Stimulated activated CD4-positive, alpha-beta T cell treated with anti-CD3 and anti-CD28 coated beads, TNF-alpha, amount 100 ng/mL, for 4 hours (primary cell): ENCODE data around the gene COL4A2.

Experiments used
- DNase-seq, 3 experiments: peaks; one replicate each; pipeline ENCODE4 v3.0.0-alpha.2; 2020; ENCODE audit warnings: low read depth in 3 of 3

Gene COL4A2

GRCh38 chr13:110557610-110558305 is 250.7 kb downstream of the COL4A2 start:
- no peak for DNase-seq

- DNase-seq: no peak
These were observed 252.4 kb downstream of the COL4A2 start for GRCh38 chr13:110559429-110559943.

GRCh38 chr13:110559986-110560385 is 252.9 kb downstream of the COL4A2 start:
- no peak for DNase-seq

- no peak for DNase-seq
These were observed 253.7 kb downstream of the COL4A2 start for GRCh38 chr13:110560601-110561343.

GRCh38 chr13:110561344-110562035 is 254.4 kb downstream of the COL4A2 start, which contains the start of gene RAB20:
TSS of gene RAB20 (minus strand) at chr13:110561722. CDS start at chr13:110561519, 203 bp downstream.
- DNase-seq: peak; percentile 23 to 48 (median 47)

- DNase-seq: peak in 1 of 3 experiments; percentile 7
These were observed 255.0 kb downstream of the COL4A2 start for GRCh38 chr13:110562036-110562597.
